ENCODE results near the gene TBC1D10A. TPM values are rescaled to one million over a fixed set of nuclear protein-coding genes. Genes with fewer than 3 reads are reported as not detected.

TBC1D10A gene
- total RNA-seq, 1 experiment from 2014 or later, result 8.4 TPM

DNA sequence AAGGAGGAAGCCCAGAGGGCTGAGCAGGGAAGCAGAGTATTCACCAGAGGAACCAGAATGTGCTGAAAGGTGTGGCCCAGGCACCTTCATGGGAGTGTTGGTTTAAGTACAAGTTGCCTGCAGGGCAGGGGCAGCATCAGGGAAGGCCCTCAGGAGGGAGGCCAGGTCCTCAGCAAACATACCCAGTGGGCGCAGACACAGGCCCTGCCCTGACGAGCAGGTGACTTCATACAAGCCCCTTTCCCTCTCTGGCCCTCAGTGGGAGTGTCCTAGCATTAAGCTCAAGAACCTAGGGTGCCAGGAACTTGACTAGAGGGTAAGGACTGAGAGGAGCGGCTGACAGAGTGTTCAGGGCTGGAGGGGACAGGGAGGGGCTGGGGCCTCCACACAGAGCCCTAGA, 29.9 kb downstream of the TBC1D10A start:
- Mint-ChIP-seq H3K36me3 (ENCODE audit: insufficient read depth in 1 of 3, low read depth in 3 of 3) (peaks cover 4 to 19% (median 5%) of the 10 kb centered on the region in 3 experiments; a peak in 5 of 7 replicates), H3K27me3 (ENCODE audit: low read depth) (no peaks in the 10 kb centered on the region), H3K27ac (peak overlapping the region in 1 of 3 experiments; percentile 89; a peak in 2 of 7 replicates), H3K4me3 (no peak overlapping the region), H3K9me3 (peaks cover 0 to 1% of the 10 kb centered on the region in 2 experiments; a peak in 1 of 5 replicates), H3K4me1 (peaks cover 4 to 8% of the 10 kb centered on the region in 2 experiments; a peak in 2 of 4 replicates)
- no peak for DNase-seq
- H3K18ac ChIP-seq (ENCODE audit: insufficient read length, low read depth, low read length), result no peak overlapping the region
- no peaks in the 10 kb centered on the region for H3K4me1 ChIP-seq (ENCODE audit: insufficient read depth, low read length)
- no peaks in the 10 kb centered on the region for H3K79me2 ChIP-seq (ENCODE audit: insufficient read depth, low read length)
- no peaks in the 10 kb centered on the region for H4K20me1 ChIP-seq (ENCODE audit: control insufficient read depth, insufficient read depth, insufficient read length)
- no peak overlapping the region for H2BK5ac ChIP-seq (ENCODE audit: insufficient read length, low read length)
- H4K91ac ChIP-seq (ENCODE audit: insufficient read length, low read depth, low read length), result no peak overlapping the region
- no peak overlapping the region for H2BK12ac ChIP-seq (ENCODE audit: insufficient read length, low read depth, low read length)
- H3K79me1 ChIP-seq (ENCODE audit: insufficient read depth, low read depth, low read length, poor library complexity, severe bottlenecking), result no peaks in the 10 kb centered on the region
- no peak overlapping the region for H3K9ac ChIP-seq (ENCODE audit: extremely low read depth, insufficient read length, low read length)
- TF ChIP-seq, protein P1, sequence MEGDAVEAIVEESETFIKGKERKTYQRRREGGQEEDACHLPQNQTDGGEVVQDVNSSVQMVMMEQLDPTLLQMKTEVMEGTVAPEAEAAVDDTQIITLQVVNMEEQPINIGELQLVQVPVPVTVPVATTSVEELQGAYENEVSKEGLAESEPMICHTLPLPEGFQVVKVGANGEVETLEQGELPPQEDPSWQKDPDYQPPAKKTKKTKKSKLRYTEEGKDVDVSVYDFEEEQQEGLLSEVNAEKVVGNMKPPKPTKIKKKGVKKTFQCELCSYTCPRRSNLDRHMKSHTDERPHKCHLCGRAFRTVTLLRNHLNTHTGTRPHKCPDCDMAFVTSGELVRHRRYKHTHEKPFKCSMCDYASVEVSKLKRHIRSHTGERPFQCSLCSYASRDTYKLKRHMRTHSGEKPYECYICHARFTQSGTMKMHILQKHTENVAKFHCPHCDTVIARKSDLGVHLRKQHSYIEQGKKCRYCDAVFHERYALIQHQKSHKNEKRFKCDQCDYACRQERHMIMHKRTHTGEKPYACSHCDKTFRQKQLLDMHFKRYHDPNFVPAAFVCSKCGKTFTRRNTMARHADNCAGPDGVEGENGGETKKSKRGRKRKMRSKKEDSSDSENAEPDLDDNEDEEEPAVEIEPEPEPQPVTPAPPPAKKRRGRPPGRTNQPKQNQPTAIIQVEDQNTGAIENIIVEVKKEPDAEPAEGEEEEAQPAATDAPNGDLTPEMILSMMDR (conservative IDR thresholded peaks at IDR 0.05), result no peak
- no peak overlapping the region for H2BK15ac ChIP-seq (ENCODE audit: low read depth, low read length)
- H3T11ph ChIP-seq (ENCODE audit: low read length), result no peak overlapping the region
- H3K9me3 ChIP-seq (ENCODE audit: control insufficient read depth, low read depth, low read length), result no peaks in the 10 kb centered on the region
- no peak overlapping the region for H2BK20ac ChIP-seq (ENCODE audit: low read depth, low read length, poor library complexity, severe bottlenecking)
- H2BK120ac ChIP-seq (ENCODE audit: low read depth, low read length, poor library complexity, severe bottlenecking), result no peak overlapping the region
- H4K8ac ChIP-seq (replicated peaks; ENCODE audit: insufficient read length, low read depth, low read length), result no peak overlapping the region
- H3K4ac ChIP-seq (ENCODE audit: low read depth, low read length), result no peak overlapping the region
- no peaks in the 10 kb centered on the region for H3K23me2 ChIP-seq (ENCODE audit: insufficient read length, low read depth, low read length, poor library complexity, severe bottlenecking)
- H3K4me2 ChIP-seq (ENCODE audit: insufficient read depth, insufficient read length, low read length), result no peak overlapping the region
- no CpG with 5 or more reads among the region's 3 CpGs for WGBS (ENCODE audit: extremely low coverage, insufficient read length, low lambda C conversion rate)
- H3K27me3 ChIP-seq (ENCODE audit: insufficient read depth, low read length), result no peaks in the 10 kb centered on the region
- no peak overlapping the region for H3K14ac ChIP-seq (ENCODE audit: insufficient read depth, low read length)
- no peak overlapping the region for H3K27ac ChIP-seq (ENCODE audit: insufficient read length, low read depth, low read length)
- no peak overlapping the region for H3K56ac ChIP-seq (ENCODE audit: insufficient read length, low read depth, low read length)
- H2AFZ ChIP-seq (ENCODE audit: low read length), result no peak overlapping the region
- no peak overlapping the region for H2AK5ac ChIP-seq (ENCODE audit: insufficient read length, low read length)
- H4K5ac ChIP-seq (ENCODE audit: insufficient read length, low read depth, low read length), result no peak overlapping the region
- H3K23ac ChIP-seq (ENCODE audit: insufficient read length, low read depth, low read length), result no peak overlapping the region

Measured in H9 (cell line).